HG03064 (cell line): ENCODE data around the gene TEX22.

Source experiments
- ATAC-seq: cut with Tn5 transposase; IDR thresholded peaks from one replicate; pipeline ENCODE4 v1.9.1; 2021; ENCODE audit warnings: low read depth; ENCODE audit not compliant: unreplicated experiment

The TEX22 gene

DNA sequence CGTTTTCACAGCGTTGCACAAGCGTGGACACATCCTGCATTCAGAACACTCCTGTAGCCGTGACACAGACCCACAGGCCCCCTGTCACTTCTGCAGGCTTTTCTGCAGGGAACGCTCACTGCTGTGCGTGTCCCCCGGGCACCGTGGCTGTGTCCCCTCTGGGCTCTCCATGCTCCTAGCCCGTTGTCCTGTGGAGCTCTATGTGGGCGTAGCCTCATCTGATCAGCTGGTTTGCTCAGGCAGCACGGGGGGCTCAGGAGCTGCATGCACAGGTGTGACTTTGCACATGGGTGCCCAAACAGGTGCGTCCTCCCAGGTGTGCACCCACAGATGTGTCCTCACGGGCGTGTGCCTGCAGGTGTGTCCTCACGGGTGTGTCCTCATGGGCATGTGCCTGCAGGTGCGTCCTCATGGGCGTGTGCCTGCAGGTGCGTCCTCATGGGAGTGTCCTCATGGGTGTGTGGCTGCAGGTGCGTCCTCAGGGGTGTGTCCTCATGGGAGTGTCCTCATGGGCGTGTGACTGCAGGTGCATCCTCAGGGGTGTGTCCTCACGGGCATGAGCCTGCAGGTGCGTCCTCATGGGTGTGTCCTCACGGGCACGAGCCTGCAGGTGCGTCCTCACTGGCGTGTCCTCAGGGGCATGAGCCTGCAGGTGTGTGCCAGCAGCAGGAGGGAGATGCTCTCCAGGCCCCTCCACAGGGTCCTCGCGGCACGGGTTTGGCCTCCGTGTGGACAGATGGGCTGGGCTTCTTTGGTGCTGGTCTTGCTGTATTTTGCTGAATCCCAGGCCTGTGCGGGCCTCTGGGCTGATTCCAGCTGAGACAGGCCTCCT lies 38.8 kb downstream of the TEX22 start:
- no peak for ATAC-seq

DNA sequence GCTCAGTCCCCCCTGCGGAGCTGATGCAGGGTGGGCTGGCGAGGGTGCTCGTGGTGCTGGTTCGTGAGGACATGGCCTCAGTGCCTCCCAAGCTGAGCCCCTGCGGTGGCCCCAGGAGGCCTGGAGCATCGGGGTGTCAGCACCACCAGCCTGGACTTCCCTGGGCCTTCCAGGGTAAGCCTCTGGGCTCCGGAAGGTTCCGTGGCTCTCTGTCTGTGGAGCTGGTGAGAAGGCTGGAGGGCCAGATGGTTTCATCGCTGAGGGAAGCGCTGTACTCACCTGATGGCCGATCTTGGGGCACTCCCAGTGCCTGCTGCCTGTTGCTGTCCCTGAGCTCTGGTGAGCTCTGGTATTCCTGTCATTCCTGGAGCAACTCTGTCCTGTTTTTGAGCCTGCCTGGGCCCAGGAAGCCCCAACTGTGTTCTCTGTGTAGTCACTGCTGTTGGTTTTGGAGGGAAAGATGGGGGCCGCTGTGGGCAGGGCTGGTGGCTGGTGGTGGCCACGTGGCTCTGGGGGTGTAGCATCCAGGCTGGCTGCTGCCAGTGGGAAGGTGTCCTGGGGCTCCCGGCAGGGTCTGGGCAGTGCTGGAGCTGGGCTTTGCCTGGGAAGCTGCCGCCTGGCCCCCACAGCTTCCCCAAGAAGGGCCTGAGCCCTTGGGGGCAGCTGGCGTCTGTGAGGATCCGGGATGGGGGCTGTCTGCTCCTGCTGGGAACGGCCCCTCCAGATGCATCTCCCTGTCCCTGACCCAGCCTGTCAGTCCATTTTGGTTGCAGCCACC lies 39.6 kb downstream of the TEX22 start:
- ATAC-seq = no peak

DNA sequence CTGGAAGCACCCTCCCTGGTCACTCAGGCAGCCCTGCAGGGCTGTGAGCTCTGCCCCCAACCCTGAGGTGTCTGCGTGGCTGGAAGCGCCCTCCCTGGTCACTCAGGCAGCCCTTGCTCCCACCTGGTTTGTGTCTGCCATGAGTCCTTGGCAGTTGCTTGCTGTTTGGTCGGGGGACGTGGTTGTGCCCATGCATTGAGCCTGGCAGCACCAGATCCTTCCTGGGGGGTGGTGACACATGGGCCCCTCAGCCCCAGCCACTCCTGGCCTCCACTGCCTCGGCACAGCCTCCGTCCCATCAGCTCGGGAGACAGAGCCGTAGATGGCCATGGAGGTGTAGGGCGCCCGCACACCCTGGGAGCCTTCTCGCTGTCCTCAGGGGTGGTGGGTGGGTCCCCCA lies 40.8 kb downstream of the TEX22 start:
- no peak for ATAC-seq

DNA sequence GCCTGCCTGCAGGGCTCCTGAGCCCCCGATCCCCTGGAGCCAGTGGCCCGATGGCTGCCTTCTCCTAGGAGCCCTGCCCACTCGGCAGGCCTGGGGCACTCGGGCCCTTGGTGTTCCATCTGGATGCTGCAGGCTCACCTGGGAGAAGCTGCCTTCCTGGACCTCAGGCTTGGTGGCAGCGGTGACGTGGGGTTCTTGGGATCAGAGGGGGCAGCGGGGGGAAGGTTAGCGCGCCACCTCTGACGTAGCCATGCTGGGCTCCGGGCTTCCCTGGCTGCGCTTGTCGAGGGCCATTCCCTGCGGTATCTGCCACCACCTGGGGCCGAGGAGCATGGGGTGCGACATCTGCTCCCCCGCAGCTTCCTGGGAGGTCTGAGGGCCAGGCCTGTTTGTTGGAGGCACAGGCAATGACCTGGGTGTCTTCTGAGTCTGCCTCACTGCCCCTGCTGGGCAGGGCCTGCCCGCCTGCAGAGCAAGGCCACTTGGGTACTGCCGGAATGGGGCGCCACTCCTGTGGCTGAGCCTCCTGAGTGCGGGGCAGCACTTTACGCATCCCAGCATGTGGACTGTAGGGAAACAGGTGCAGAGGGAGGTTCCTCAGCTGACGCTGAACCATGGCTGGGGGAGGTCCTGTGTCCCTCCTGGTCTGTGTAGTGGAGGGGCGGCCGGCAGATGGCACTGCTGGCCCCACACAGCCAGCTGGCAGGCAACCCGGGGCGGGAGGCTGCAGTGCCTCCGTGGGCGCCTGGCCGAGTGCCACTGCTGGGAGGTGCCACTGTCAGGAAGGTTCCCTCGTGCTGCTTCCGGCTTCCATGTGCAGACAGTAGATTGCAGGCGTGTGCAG lies 41.6 kb downstream of the TEX22 start:
- no peak for ATAC-seq

DNA sequence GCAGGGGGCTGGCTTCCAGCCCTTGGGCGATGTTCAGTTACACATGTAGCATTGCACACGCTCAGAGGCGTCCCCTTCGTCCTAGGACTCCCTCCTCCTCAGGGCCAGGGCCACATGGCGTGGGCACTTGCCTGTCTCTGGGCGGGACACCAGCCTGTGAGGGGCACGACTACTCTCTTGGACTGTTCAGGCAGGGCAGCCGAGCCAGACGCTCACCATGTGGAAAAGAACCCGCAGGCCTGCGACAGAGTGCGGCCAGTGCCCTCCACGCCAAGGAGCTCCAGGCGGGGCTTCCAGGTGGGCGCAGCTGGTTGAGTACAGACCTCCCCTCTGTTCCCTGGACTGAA lies 42.2 kb downstream of the TEX22 start:
- no peak for ATAC-seq

DNA sequence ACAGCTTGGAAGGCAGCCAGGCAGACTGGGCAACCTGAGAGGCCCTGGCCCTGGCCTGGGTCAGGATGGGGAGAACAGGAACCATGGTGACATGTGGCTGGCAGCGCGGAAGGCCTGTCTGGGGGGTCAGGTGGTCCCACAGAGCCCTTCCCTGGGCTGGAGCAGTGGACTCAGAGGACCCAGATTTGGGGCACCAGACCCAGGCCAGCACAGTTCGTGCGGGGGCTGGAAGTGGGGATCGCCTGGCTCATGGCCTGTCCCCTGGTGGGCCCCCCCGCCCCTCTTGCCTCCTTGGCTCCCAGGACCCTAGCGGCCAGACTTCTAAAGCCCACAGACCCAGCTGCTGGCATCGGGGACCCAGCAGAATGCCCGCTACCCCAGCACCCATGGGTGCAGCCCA lies 42.7 kb downstream of the TEX22 start:
- no peak for ATAC-seq

DNA sequence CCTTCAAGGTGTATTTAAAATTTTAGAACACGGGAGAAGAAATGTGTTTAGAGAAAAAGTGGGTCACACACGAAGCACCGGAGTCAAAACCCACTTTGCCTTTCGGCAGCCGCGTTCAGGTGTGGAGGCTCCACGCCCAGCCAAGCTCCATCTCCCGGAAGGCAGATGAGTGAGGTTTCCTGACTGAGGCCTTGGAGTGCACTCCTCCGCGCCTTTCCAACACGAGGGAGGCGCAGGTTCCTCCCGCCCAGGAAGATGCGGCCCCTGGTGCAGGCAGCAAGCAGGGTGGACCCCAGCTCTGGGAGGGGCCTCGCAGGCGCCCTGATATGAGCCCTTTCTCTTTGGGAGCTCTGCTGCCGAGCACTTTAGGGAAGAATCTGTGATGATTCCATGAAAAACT lies 43.8 kb downstream of the TEX22 start:
- no peak for ATAC-seq

DNA sequence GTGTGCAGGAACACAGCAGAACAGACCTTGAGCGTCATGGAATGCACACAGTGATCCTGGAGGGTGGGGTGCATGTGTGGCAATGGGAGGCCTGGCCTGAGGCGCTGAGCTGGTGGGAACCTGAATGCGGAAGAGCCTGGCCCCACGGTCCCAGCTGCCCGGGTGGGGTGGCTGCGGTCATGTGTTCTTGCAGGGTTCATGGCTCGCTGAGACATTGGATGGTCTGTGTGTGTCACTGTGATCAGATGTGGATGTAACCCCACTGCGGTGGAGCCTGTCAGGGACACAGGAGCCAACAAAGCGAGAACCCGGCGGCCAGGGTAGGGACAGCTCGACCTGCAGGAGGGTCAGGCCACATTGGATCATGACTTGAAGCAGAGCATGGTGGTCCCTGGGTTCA lies 44.5 kb downstream of the TEX22 start:
- no peak for ATAC-seq

DNA sequence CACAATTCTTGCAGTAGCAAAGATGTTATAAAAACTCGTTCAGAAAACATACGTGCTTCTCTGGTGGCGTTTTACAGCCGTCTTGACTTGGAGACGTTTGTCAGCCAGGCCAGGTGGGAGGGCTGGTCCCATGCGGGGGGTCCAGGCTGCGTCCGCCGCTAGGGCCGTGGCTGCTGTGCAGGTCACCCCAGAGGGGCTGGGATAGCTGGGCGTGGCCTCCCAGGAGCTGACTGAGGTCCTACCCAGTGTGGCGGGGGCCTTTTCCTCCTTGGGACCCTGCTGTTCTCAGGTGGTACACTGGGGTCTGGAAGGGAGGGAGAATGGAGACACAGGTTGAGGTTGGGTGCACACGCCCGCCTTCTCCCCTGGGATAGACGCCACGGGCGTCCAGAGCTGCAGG lies 46.5 kb downstream of the TEX22 start:
- no peak for ATAC-seq

DNA sequence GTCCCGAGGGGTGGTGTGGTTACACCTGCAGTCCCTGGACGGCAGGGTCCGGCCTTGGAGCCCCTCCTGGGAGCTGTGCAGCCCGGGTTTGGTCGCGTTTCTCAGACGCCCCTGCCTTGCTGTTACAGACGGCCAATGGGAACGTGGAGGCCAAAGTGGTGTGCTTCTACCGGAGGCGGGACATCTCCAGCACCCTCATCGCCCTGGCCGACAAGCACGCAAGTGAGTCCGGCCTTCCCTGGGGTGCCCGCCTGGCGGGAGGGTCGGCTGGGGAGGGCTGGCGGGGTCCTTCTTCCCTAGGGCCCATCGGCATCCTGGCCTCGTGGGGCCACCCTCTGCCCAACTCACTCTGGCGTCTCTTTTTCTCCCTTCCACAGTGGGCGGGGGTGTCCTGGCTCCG lies 47.0 kb downstream of the TEX22 start:
- no peak for ATAC-seq

DNA sequence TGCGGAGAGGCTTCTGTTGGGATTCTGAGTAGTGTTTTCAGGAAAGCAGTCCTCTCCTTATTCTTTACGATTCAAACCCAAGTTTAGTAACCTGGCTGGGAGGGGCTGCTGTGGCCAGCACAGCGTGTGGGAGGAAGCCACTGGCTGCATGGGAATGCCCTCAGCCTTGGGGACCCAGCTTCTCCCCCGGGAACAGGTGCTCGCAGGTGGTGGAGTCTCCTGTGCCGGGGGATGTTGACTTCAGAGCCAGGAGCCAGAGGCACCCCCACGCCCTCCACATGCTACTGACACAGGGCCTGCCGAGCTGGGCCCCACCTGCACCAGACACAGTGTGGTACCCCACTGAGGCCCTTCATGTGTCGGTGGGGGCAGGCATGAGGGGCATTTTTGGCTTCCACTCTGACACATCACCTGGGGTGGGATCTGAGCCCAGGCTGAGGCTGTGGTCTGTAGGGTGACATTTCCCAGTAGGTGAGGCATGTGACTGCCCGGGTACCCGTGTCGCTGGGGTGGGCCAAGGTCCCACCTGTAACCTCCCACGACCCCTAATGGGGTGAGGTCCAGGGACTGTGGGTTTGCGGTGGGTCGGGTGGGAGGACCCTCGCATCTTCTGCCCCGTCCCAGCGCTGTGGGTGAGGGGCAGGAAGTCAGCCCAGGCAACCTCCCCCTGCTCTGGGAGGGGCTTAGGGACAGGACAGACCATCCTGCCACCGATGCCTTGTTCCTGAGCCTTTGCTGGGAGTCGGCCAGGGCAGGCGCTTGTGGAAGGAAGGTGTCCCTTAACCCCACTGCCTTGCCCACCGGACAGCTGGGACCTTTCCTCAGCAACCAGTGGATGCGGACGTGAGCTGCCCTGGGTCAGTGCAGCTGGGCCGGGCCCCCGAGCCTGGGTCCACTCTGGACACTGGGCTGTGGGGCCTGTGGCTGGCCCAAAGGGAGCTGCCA lies 47.8 kb downstream of the TEX22 start:
- no peak for ATAC-seq

DNA sequence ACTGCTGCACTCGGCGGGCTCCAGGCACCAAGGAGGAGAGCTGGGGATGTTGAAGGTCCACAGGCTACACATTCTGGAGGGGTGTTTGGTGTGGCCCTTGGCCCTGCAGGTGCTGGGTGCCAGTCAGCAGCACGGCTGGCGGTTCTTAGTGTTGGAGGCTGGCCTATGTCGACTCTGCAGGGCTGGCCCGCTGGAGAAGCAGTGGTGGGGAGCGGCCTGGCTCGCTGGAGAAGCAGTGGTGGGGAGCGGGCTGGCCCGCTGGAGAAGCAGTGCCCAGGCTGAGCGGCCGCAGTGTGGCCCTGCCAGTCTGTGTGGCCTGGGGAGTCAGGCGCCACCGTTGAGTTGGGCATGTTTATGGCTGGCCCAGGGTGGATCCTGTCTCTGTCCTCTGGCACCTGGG lies 48.6 kb downstream of the TEX22 start:
- ATAC-seq = no peak

DNA sequence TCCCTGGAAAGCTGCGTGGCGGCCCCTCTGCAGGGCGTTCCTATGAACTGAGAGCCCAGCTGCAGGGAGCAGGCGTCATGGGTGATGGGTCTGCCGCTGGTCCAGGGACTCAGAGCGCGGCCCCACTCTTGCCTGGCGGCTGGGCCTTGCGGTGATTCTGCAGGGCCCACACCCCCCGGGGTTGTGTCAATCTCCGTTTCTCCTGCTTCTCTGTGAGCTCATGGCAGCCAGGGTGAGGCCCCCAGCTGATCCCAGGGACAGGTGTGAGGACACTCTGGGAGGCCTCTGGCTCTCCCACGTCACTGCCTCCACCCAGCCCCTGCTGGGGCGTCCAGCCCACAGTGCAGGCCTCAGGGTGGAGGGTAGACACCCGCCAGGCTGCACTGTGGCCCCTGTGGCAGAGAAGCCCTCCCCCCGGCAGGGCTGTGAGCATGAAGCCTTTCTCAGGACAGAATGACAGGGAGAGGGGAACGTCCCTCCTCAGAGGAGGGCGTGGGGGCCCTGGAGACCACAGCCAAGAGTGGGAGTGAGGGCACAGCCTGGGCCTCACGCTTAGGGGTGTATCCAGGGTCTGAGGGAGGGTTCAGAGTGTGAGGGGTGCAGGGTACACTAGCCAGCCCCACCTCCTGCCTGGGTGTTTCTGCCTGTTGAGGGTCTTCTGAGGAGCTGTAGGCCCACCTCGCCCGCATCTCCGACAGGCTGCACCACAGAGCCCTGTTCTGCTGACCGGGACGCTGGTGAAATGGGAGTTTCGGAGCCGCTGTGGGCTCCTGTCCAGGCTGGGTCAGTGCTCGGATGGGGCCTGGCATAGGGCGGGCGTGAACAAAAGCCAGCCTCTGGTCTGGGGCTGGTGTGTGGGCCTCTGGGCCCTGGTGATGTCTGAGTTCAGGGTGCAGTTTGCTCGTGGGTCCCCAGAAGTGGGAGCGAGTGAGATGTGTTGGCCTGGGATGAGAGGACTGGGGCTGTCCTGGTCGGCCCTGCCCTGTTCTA lies 49.6 kb downstream of the TEX22 start:
- ATAC-seq = no peak

DNA sequence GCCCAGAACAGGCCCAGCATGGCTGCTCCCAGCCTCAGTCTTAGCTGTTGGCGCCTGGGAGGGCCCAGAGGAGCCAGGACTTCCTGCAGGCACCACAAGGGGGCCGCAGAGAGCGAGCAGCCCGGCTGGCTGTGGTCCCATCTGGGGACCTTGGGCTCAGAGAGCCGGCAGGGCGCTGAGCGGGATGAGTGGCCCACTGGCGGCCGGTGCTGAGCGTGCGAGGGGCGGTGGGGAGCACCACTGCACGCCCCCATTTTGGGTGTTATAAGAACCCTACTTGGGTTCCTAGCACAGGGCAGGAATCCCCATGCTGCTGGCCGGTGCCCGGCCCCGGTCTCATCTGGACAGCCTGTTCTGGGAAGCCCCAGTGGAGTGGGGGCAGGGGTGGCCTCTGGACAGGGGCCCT lies 50.4 kb downstream of the TEX22 start:
- no peak for ATAC-seq

DNA sequence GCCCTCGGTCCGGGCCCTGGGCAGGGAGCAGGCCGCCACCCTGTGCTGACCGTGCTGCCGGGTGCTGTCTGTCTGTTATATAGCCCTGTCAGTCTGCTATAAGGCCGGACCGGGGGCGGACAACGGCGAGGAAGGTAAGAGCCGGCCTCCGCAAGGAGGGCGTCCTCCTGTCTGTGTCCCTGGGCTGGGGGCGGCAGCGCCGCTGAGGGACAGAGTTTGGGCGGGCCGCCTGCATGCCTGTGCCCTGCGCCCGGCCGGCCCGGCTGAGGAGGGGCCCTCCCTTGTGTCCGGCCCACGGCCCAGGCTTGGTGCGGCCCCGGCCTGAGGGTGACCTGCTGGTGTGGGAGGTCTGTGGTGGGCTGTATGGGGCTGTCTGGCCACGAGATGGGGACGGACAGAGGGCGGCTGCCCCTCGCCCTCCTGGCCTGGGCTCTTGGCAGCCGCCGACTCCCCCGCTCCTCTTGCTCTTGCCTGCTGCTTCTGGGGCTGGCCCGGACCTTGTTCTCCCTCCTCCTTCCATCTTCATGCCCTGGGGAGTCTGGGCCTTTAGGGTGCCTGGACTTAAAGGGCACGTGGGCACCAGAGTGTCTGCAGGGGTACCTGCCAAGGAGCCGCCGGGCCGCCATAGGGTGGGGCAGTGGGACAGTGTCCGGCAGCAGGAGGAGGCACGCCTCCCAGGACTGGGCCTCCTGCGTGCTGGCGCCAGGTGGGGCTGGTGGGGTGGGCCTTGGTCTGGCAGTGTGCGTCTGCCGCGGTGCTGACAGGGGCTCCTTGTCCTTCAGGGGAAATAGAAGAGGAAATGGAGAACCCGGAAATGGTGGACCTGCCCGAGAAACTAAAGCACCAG lies 51.2 kb downstream of the TEX22 start:
- ATAC-seq = no peak

DNA sequence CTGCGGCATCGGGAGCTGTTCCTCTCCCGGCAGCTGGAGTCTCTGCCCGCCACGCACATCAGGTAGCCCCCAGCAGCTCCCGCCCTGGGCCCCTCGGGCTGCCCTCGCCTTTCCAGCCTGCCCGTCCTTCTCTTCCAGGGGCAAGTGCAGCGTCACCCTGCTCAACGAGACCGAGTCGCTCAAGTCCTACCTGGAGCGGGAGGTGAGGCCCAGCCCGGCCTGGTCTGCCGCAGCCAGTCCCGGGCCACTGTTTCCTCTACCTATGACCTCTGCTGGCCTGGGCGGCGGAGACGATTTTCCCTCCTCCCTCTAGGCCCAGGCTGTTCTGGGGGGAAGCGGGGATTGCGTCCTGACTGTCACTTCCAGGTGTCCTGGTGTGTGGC lies 51.8 kb downstream of the TEX22 start:
- ATAC-seq = no peak

DNA sequence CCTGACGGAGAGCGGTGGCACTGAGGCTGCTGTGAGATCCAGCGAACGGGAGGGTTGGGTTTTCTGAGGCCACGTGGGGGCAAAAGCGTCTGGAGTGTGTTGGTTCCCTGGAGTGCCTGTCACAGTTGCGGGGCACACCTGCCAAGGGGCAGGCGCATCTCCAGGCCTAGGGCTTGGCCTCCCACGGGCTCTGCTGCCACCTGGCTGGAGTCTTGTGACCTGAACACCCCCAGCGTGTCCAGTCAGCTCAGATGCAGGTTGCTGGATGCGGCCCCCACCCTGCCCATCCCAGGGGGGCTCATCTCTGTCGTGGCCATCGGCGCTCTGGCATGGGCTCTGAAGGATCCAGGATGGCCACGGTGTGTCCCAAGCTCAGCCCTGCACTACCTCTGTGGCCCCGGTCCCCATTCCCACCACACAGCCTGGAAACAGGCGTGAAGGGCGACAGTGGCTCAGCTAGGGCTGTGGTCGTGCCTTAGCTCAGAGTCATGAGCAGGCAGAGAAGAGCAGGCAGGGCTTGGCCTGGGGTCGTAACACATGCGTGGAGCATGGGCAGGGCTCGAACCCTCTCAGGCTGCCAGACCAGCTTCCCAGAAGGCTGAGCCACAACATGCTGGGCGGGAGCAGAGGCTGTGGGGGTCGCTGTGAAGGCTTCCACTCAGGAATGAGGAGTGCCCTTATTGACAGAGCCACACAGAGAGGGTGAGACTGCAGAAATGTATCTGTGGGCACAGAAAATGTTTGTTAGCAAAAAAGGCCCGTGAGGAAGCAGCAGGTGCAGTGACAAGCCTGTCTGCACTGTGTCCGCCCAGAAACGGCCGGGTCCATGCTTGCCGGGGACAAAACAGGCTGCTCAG lies 52.8 kb downstream of the TEX22 start:
- no peak for ATAC-seq
